ENCODE results near the gene GGT7. TPM values are rescaled to one million over a fixed set of nuclear protein-coding genes. Genes with fewer than 3 reads are reported as not detected.

The GGT7 gene
- total and polyA plus RNA-seq, 2 of the 4 experiments (the other 2 are of a cell fraction), result 3.4 to 25.9 TPM

DNA sequence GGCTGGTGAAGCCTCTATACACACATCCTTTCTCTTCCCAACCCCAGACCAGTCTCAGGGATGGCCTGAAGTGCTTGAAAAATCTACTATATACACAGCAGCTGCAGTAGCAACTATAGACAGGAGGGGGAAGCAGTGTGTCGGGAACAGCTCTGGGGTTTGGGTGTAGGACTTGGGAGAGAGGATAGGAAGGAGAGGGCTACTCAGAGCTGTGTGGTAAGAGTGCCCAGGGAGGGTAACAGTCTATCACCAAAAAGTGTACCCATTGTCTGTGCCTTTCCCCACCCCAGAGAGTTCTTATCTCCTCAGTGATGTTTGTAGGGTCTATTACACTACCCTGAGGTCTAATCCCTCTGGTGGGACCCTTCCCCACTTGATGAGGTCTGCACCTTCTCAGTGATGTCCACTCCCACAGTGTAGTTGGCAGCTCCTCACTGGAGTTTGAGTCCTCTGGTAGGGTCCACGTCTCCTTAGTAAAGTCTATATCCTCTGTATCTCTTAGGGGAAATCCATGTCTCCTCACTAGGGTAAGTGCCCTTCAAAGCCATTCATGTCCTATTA lies 1.5 kb upstream of the GGT7 start:
- no peak overlapping the region for H3K14ac ChIP-seq (replicated peaks; ENCODE audit: low read depth, low read length)
- no peak overlapping the region for H4K91ac ChIP-seq (ENCODE audit: insufficient read depth, low read depth, low read length)
- in situ Hi-C loops (cut with MboI; ENCODE audit: low sequenced_read_pairs) (loop anchor here (5.0 to 25.0 kb wide), 2 partner anchors 83 to 388 kb away; partner anchors contain the start of genes GSS and MYH7B), dilution Hi-C loops (cut with HindIII; ENCODE audit: low sequenced_read_pairs, unreplicated experiment) (no loop called here), intact Hi-C loops (cut with micrococcal nuclease) (loop anchor here (1.0 to 10.0 kb wide), 7 partner anchors 81 to 401 kb away; partner anchors contain the start of genes GSS, MMP24OS, MYH7B and TRPC4AP)
- BruUV-seq (replicated peaks), result no TSS peak
- ChIA-PET CTCF (interaction anchor here (0.6 to 3.3 kb wide), 13 partner anchors 10 to 507 kb away, joined by 3 to 19 read pairs (median 3); partner anchors contain the start of genes GSS and MYH7B), POLR2A (ENCODE audit: unreplicated experiment) (no interaction called here)
- no CpG with 5 or more reads among the region's 2 CpGs for WGBS, 2 experiments (ENCODE audit: extremely low coverage in 2 of 2, insufficient read length in 1 of 2)
- H3K18ac ChIP-seq (ENCODE audit: low read depth, low read length), result no peak overlapping the region
- no peak overlapping the region for H3K4me3 ChIP-seq (ENCODE audit: insufficient read depth, low read depth, low read length)
- DNase-seq, result peak; percentile 87
- H3K9me3 ChIP-seq (ENCODE audit: control insufficient read depth, insufficient read depth, low read length), result no peaks in the 10 kb centered on the region
- H3K4me2 ChIP-seq (ENCODE audit: low read depth, low read length), result no peak overlapping the region
- H3K79me1 ChIP-seq (ENCODE audit: low read depth in 1 of 2, low read length in 2 of 2), result peaks cover 13 to 51% of the 10 kb centered on the region in 2 experiments
- H3K27ac ChIP-seq (ENCODE audit: insufficient read depth, low read length), result no peak overlapping the region
- no peak overlapping the region for H2BK120ac ChIP-seq (ENCODE audit: low read depth, low read length)
- H2BK15ac ChIP-seq (ENCODE audit: low read depth, low read length), result no peak overlapping the region
- H2AFZ ChIP-seq (replicated peaks; ENCODE audit: low read length, poor library complexity), result peak overlapping the region; percentile 36
- no peak overlapping the region for H3K23ac ChIP-seq (ENCODE audit: low read depth, low read length)
- ATAC-seq (ENCODE audit: low read depth), result peak; percentile 57
- no peak overlapping the region for H4K5ac ChIP-seq (ENCODE audit: low read depth, low read length)
- no peak overlapping the region for H3K4ac ChIP-seq (ENCODE audit: low read depth, low read length)
- H3K36me3 ChIP-seq (ENCODE audit: control insufficient read depth, insufficient read depth, low read length), result no peaks in the 10 kb centered on the region
- H3K4me1 ChIP-seq (ENCODE audit: control insufficient read depth, insufficient read depth, low read length), result peaks cover 14% of the 10 kb centered on the region
- no peak overlapping the region for H2BK5ac ChIP-seq (ENCODE audit: low read depth, low read length, poor library complexity, severe bottlenecking)
- H3K56ac ChIP-seq (ENCODE audit: extremely low read depth, insufficient read depth, low read length), result no peak overlapping the region
- peaks cover 24% of the 10 kb centered on the region for H3K9me1 ChIP-seq (ENCODE audit: insufficient read depth, low read length)
- TF ChIP-seq SMC3 (IDR thresholded peaks at IDR 0.05; ENCODE audit: low read depth, low read length), result peak; percentile 97
- TF ChIP-seq MAZ (IDR thresholded peaks at IDR 0.05; ENCODE audit: borderline replicate concordance, low read depth, low read length), result peak; percentile 69; the same call in 1 of the 2 replicates
- no peak for TF ChIP-seq MXI1 (IDR thresholded peaks at IDR 0.05; ENCODE audit: borderline replicate concordance, low read depth, low read length)
- no peak for TF ChIP-seq FOS (IDR thresholded peaks at IDR 0.05; ENCODE audit: low read depth, low read length)
- TF ChIP-seq RAD21 (IDR thresholded peaks at IDR 0.05; ENCODE audit: low read length), result peak; percentile 99
- TF ChIP-seq, protein P1, sequence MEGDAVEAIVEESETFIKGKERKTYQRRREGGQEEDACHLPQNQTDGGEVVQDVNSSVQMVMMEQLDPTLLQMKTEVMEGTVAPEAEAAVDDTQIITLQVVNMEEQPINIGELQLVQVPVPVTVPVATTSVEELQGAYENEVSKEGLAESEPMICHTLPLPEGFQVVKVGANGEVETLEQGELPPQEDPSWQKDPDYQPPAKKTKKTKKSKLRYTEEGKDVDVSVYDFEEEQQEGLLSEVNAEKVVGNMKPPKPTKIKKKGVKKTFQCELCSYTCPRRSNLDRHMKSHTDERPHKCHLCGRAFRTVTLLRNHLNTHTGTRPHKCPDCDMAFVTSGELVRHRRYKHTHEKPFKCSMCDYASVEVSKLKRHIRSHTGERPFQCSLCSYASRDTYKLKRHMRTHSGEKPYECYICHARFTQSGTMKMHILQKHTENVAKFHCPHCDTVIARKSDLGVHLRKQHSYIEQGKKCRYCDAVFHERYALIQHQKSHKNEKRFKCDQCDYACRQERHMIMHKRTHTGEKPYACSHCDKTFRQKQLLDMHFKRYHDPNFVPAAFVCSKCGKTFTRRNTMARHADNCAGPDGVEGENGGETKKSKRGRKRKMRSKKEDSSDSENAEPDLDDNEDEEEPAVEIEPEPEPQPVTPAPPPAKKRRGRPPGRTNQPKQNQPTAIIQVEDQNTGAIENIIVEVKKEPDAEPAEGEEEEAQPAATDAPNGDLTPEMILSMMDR (conservative IDR thresholded peaks at IDR 0.05; ENCODE audit: low read depth, low read length), result peak; percentile 98
- TF ChIP-seq POLR2A (IDR thresholded peaks at IDR 0.05; ENCODE audit: low read depth, low read length), result 0 out of 2 replicates have a peak, but pooled peaks have one; percentile 60
- no peak overlapping the region for H2BK20ac ChIP-seq (ENCODE audit: low read depth, low read length)
- H2AK5ac ChIP-seq (ENCODE audit: low read depth, low read length), result peak overlapping the region; percentile 66
- no peak overlapping the region for H3K9ac ChIP-seq (ENCODE audit: low read depth, low read length)
- no peaks in the 10 kb centered on the region for H3K27me3 ChIP-seq (ENCODE audit: control insufficient read depth, insufficient read depth, low read length)
- H4K20me1 ChIP-seq (ENCODE audit: insufficient read depth, low read length), result no peaks in the 10 kb centered on the region; the same call in 1 of the 2 replicates
- H2AK9ac ChIP-seq (replicated peaks; ENCODE audit: low read depth, low read length, poor library complexity), result peak overlapping the region; percentile 35
- H4K8ac ChIP-seq (ENCODE audit: low read depth in 2 of 2, low read length in 2 of 2), result peak overlapping the region in 1 of 2 experiments; percentile 3; a peak in 1 of 4 replicates
